ENCODE data around the gene LZTR1. TPM values are rescaled to one million over a fixed set of nuclear protein-coding genes. Genes with fewer than 3 reads are reported as not detected.

Gene LZTR1
- total RNA-seq (2013; cell fraction: nucleolus; rRNA removed), result 77.5 and 89.4 TPM in 2 replicates
- total RNA-seq (2014; rRNA removed), result 31.8 and 35.2 TPM in 2 replicates
- 13.9 and 14.5 TPM in 2 replicates for total RNA-seq (2014; rRNA removed; fragmentation: Illumina TruSeq; extraction: Trizol)
- 42.8 and 50.3 TPM in 2 replicates for total RNA-seq (2021)
- polyA plus RNA-seq (2011; ENCODE audit: low read depth), result 10.7 TPM
- polyA plus RNA-seq (2011; rRNA removed), result 8.7 and 17.5 TPM in 2 replicates
- 12.6 and 20.5 TPM in 2 replicates for polyA plus RNA-seq (2011; cell fraction: cytosol; rRNA removed)
- polyA plus RNA-seq (2011; cell fraction: nucleus; rRNA removed), result 168 and 188 TPM in 2 replicates
- 19.4 and 21.7 TPM in 2 replicates for polyA plus RNA-seq (2012)
- polyA plus RNA-seq (2014; fragmentation: Illumina TruSeq; extraction: Trizol), result 16.6 and 25.1 TPM in 2 replicates
- polyA plus RNA-seq (2014; fragmentation: Nextera tagmentation; extraction: Ambion mirVana), result 1 to 10 TPM in 1 of 2 experiments, under 1 TPM in 1; 0.82 to 1.1 TPM
- 44.0 and 50.1 TPM in 2 replicates for polyA plus RNA-seq (2014; rRNA removed)
- polyA plus RNA-seq (2016; fragmentation: Nextera tagmentation; extraction: Ambion mirVana), result 10 to 100 TPM; 15.0 to 21.2 TPM
- polyA minus RNA-seq (2011; rRNA and poly(A)+ RNA removed), result 17.0 and 18.1 TPM in 2 replicates
- polyA minus RNA-seq (2011; cell fraction: cytosol; rRNA and poly(A)+ RNA removed), result 7.6 TPM in 2 replicates
- 35.8 and 46.1 TPM in 2 replicates for polyA minus RNA-seq (2011; cell fraction: nucleus; rRNA and poly(A)+ RNA removed)
- percentile 57 among the genes with signal in this experiment for Bru-seq, nascent RNA
- BruChase-seq, experiment 1, labeled RNA remaining after a 6-hour chase, result percentile 80 among the genes with signal in this experiment
- BruChase-seq, experiment 2, labeled RNA remaining after a 2-hour chase, result percentile 68 among the genes with signal in this experiment
- long read RNA-seq, experiment 1, full-length matches to known transcripts, result 2 of 3 reads
- long read RNA-seq, experiment 1, partial matches to known transcripts, result 0 of 3 reads
- long read RNA-seq, experiment 1, other reads (novel, unspliced or antisense), result 1 of 3 reads
- long read RNA-seq, experiment 2, partial matches to known transcripts, result 1 of 2 reads
- long read RNA-seq, experiment 2, other reads (novel, unspliced or antisense), result 0 of 2 reads

- FAIRE-seq, result peak; percentile 98
- TF ChIP-seq GATAD2B (conservative IDR thresholded peaks at IDR 0.05; ENCODE audit: low read depth), result peak; percentile 92
- peak; percentile 76 for TF ChIP-seq RELA (IDR thresholded peaks at IDR 0.05; ENCODE audit: borderline replicate concordance, partially characterized antibody)
- peak; percentile 51; the same call in 1 of the 2 replicates for TF ChIP-seq CBFB (IDR thresholded peaks at IDR 0.05; ENCODE audit: low read depth)
- TF ChIP-seq MEF2B (IDR thresholded peaks at IDR 0.05; ENCODE audit: partially characterized antibody, poor library complexity, severe bottlenecking), result peak; percentile 8
- TF ChIP-seq POU2F2 (IDR thresholded peaks at IDR 0.05; ENCODE audit: borderline replicate concordance, low read depth, low read length), result peak; percentile 61; the same call in 2 of the 3 replicates
- peak; percentile 62; the same call in 1 of the 2 replicates for TF ChIP-seq SIN3A (IDR thresholded peaks at IDR 0.05; ENCODE audit: low read depth, low read length)
- TF ChIP-seq POLR2AphosphoS2 (IDR thresholded peaks at IDR 0.05; ENCODE audit: low read depth, low read length), result peak; percentile 64; the same call in 1 of the 2 replicates
- TF ChIP-seq CEBPB (IDR thresholded peaks at IDR 0.05; ENCODE audit: borderline replicate concordance in 1 of 2, low read depth in 2 of 2, low read length in 2 of 2), result no peak
- TF ChIP-seq, protein P1, sequence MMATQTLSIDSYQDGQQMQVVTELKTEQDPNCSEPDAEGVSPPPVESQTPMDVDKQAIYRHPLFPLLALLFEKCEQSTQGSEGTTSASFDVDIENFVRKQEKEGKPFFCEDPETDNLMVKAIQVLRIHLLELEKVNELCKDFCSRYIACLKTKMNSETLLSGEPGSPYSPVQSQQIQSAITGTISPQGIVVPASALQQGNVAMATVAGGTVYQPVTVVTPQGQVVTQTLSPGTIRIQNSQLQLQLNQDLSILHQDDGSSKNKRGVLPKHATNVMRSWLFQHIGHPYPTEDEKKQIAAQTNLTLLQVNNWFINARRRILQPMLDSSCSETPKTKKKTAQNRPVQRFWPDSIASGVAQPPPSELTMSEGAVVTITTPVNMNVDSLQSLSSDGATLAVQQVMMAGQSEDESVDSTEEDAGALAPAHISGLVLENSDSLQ (IDR thresholded peaks at IDR 0.05), result peak; percentile 21; the same call in 1 of the 2 replicates
- peak; percentile 47; the same call in 1 of the 2 replicates for TF ChIP-seq TAF1 (IDR thresholded peaks at IDR 0.05; ENCODE audit: borderline replicate concordance, low read depth, low read length)
- no peak for TF ChIP-seq ETV6 (conservative IDR thresholded peaks at IDR 0.05 in 1 of 2, IDR thresholded peaks at IDR 0.05 in 1 of 2; ENCODE audit: borderline replicate concordance in 1 of 2, low read depth in 1 of 2)
- TF ChIP-seq, protein P2, sequence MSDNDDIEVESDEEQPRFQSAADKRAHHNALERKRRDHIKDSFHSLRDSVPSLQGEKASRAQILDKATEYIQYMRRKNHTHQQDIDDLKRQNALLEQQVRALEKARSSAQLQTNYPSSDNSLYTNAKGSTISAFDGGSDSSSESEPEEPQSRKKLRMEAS (IDR thresholded peaks at IDR 0.05; ENCODE audit: low read depth, low read length), result peak; percentile 43; the same call in 1 of the 2 replicates
- peak; percentile 86 for TF ChIP-seq RUNX3 (IDR thresholded peaks at IDR 0.05; ENCODE audit: low read length)
- no peak for TF ChIP-seq YBX1 (IDR thresholded peaks at IDR 0.05)
- peak; percentile 75 for TF ChIP-seq LARP7 (IDR thresholded peaks at IDR 0.05)
- peak; percentile 13; the same call in 1 of the 2 replicates for TF ChIP-seq NR2C1 (IDR thresholded peaks at IDR 0.05)
These were observed at the start of gene LZTR1 for GRCh38 chr22:20981787-20982562. Gene LZTR1, plus strand, starts transcription at chr22:20982297. Its CDS starts 75 bp downstream, at chr22:20982372.

More at GRCh38 chr22:20981787-20982562, at the start of gene LZTR1:
- H3K36me3 ChIP-seq (ENCODE audit: control insufficient read depth in 2 of 2, insufficient read depth in 2 of 2, low read length in 1 of 2), result no peaks in the 10 kb centered on the region
- ATAC-seq, result peak; percentile 95
- in situ Hi-C loops (cut with MboI), result no loop called here
- H3K4me2 ChIP-seq (ENCODE audit: control insufficient read depth, insufficient read depth), result peak within 1 kb of the TSS; percentile 97
- peaks cover 16% of the 10 kb centered on the region for H3K79me2 ChIP-seq (ENCODE audit: control insufficient read depth, insufficient read depth, low read length)
- peak; percentile 32 for DNase-seq (ENCODE audit: low read depth, low spot score)
- intact Hi-C loops (cut with micrococcal nuclease; ENCODE audit: unreplicated experiment), result no loop called here
- H3K9ac ChIP-seq (ENCODE audit: control insufficient read depth, insufficient read depth, low read length), result peak within 1 kb of the TSS; percentile 95
- ChIA-PET POLR2A (interaction anchor here (0.6 to 1.9 kb wide), 3 partner anchors 10 to 96 kb away, joined by 3 to 9 read pairs (median 5); partner anchors contain the start of gene THAP7), RAD21 (ENCODE audit: unreplicated experiment) (interaction anchor here (0.9 to 1.8 kb wide), 6 partner anchors 10 to 118 kb away, joined by 3 to 7 read pairs (median 4); partner anchors contain the start of gene THAP7), CTCF (interaction anchor here (0.6 to 1.8 kb wide), 12 partner anchors 10 to 488 kb away, joined by 3 to 11 read pairs (median 3); partner anchors contain the start of genes PI4KA, SNAP29 and THAP7), SMC1A (ENCODE audit: uncharacterized antibody, unreplicated experiment) (no interaction called here)
- H3K27ac ChIP-seq (ENCODE audit: control insufficient read depth, insufficient read depth), result peak within 1 kb of the TSS; percentile 82
- H3K9me3 ChIP-seq (replicated peaks; ENCODE audit: control insufficient read depth, insufficient read depth, low read length), result peaks cover 6% of the 10 kb centered on the region; the same call in 2 of the 3 replicates
- no peaks in the 10 kb centered on the region for H4K20me1 ChIP-seq (ENCODE audit: control insufficient read depth, insufficient read depth)
- peak within 1 kb of the TSS; percentile 94 for H3K4me3 ChIP-seq
- H3K4me1 ChIP-seq (ENCODE audit: control insufficient read depth, insufficient read depth, low read length), result peaks cover 10% of the 10 kb centered on the region; the same call in 1 of the 2 replicates
- H3K27me3 ChIP-seq (replicated peaks in 1 of 2; ENCODE audit: control insufficient read depth in 2 of 2, insufficient read depth in 2 of 2, low read length in 1 of 2), result no peaks in the 10 kb centered on the region
- WGBS (ENCODE audit: insufficient coverage, insufficient replicate concordance, low lambda C conversion rate, missing lambda C conversion rate), result 2% methylated on average over 87 of the region's 87 CpGs
- peak within 1 kb of the TSS; percentile 99 for H2AFZ ChIP-seq (ENCODE audit: control insufficient read depth, low read depth, low read length)
- TSS peak; percentile 94 for BruUV-seq (replicated peaks)
